HG03103 (cell line): ENCODE data around the gene PRM1.
A peak's percentile ranks its signal among the peaks of the same experiment; 100 is the strongest.
"Not testable (repeated sequence)": the region's sequence is repeated elsewhere in the genome, so short reads cannot be mapped to it uniquely, and the experiment has no call there.

Experiments used
- ATAC-seq: cut with Tn5 transposase; IDR thresholded peaks from one replicate; pipeline ENCODE4 v1.9.1; 2021; ENCODE audit warnings: low read depth; ENCODE audit not compliant: unreplicated experiment

Gene PRM1

DNA sequence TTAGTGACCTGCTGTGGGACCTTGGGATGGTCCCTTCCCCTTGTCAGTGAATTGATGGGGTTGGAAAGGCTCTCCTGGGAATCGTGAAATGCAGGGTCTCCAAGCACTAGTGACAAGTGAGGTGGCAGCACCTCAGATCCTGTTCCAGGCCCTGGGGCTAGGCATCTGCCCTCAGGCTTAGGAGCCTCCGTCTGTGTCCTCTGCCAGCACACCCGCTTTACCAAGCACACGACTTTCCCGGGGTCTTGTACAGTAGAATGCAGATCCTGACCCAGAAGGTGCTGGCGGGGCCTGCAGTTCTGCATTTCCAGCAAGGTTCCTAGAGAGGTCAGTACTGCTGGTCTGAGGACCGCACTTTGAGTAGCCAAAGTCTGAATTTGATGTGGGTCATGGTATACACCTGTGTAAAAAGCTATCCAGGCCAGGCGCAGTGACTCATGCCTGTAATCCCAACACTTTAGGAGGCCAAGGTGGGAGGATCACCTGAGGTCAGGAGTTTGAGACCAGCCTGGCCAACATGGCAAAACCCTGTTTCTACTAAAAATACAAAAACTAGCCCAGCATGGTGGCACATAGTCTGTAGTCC lies 33.3 kb upstream of the PRM1 start:
- ATAC-seq: no peak

GRCh38 chr16:11313493-11314308 lies 32.6 kb upstream of the PRM1 start:
- ATAC-seq: no peak

- no peak for ATAC-seq
Observed at GRCh38 chr16:11312718-11313492, 31.8 kb upstream of the PRM1 start.

GRCh38 chr16:11310997-11311561 lies 29.9 kb upstream of the PRM1 start:
- peak; percentile 37 for ATAC-seq

- ATAC-seq: no peak
Observed at GRCh38 chr16:11310634-11310977, 29.5 kb upstream of the PRM1 start.

DNA sequence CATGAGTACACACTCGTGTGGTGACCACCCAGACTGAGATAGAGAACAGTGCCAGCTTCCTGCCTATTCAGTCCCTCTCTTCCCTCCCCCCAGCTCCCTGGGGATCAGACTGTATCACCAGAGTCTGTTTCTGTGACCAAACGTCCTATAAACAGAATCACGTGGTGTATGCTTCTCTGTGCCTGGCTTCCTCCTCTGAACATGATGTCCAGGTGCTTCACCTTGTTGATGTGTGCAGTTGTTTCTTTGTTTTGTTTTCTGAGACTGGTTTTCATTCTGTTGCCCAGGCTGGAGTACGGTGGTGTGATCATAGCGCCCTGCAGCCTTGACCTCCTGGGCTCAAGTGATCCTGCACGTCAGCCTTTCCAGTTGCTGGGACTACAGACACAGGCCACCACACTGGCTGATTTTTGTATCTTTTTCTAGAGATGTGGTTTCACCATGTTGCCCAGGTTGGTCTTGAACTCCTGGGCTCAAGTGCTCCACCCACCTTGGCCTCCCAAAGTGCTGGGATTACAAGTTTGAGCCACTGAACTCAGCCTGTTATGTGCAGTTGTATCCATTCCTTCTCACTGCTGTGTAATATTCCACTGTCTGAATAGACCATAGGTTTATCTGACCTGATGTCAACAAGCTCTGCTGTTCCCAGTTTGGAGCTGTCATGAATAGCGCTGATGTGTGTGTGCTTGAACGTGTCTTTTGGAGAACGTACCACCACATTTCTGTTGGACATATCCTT lies 28.9 kb upstream of the PRM1 start:
- no peak for ATAC-seq

GRCh38 chr16:11308493-11309283 lies 27.6 kb upstream of the PRM1 start:
- no peak for ATAC-seq

- ATAC-seq: no peak
Observed at GRCh38 chr16:11307639-11308492, 26.7 kb upstream of the PRM1 start.

- no peak for ATAC-seq
Observed at GRCh38 chr16:11306997-11307638, 26.0 kb upstream of the PRM1 start.

GRCh38 chr16:11306381-11306780 lies 25.3 kb upstream of the PRM1 start:
- no peak for ATAC-seq

DNA sequence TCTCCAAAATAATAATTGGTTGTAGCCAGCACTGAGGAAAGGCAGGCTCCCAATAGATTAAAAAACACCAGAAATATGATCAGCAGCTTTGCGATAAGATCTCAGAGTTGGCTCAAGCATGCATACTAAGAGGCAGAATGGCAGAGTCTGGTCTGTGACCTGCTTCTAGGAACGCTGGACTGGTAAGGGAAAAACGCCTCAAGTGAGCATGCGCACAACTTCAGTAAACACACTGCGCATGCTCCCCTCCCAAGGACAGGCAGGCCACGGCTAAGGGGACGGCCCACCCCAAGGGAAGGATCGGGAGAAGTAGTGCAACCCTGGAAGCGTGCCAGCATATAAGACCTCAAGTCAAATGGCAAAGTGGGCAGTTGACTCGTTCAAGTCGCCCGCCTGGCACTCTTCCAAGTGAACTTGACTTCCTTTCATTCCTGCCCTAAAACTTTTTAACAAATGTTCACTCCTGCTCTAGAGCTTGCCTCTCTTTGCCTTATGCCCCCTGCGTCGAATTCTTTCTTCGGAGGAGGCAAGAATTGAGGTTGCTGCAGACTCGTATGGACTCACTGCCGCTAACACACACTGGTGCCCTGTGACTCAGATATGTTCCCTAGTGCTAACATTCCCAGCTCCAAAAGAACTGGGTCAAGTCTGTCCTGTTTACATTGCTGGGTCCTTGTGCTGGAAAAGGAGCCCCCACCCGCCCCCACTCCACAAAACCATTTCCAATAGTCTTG lies 22.4 kb upstream of the PRM1 start:
- no peak for ATAC-seq

GRCh38 chr16:11302977-11303376 lies 21.8 kb upstream of the PRM1 start:
- no peak for ATAC-seq

- ATAC-seq: no peak
Observed at GRCh38 chr16:11301645-11302501, 20.7 kb upstream of the PRM1 start.

DNA sequence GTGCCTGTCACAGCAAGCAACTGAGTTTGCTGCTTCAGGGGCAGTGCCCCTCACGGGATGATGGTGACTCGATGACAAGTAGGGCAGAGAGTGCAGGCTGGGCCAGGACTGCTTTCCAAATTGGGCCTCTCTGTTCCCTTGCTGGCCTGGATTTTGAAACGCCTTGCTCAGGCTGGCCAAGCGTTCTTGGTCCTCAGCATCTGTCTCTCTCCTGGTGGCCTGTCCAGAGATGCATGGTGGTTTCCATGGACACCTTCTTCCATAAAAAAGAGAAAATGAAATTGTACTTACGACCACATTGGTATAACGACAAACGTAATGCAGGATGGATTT lies 19.4 kb upstream of the PRM1 start:
- no peak for ATAC-seq

DNA sequence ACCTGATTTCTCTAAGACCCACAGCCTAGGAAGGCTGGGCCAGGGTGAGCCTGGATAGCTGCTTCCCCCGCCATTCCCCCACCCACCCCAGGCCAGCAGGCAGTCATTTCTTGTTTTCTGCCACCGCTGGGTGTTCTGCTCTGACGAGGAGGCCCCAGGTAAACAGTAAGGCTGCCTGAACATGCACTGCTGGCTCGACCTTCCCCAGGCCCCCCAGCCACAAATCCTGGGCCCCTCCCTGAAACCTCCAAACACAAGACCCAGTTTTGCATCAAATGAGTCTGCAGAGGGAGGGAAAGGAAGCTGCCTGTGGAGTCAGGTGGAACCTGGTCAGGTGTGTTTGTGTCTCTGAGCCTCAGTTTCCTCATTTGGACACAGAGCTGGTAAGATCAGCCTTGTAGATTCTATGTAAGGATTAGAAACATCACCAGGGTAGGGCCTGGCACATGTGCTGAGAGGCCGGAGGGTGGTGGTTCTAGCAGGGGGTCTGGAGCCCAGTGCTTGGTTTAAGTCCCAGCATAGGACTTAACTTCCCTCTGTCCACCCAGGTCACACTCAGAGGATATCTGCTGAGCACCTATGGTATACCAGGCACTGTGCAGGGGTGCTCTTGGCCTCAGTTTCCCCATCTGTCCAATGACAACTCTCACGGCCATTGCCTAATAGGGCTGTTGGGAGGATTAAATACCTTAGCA lies 18.9 kb upstream of the PRM1 start:
- no peak for ATAC-seq

DNA sequence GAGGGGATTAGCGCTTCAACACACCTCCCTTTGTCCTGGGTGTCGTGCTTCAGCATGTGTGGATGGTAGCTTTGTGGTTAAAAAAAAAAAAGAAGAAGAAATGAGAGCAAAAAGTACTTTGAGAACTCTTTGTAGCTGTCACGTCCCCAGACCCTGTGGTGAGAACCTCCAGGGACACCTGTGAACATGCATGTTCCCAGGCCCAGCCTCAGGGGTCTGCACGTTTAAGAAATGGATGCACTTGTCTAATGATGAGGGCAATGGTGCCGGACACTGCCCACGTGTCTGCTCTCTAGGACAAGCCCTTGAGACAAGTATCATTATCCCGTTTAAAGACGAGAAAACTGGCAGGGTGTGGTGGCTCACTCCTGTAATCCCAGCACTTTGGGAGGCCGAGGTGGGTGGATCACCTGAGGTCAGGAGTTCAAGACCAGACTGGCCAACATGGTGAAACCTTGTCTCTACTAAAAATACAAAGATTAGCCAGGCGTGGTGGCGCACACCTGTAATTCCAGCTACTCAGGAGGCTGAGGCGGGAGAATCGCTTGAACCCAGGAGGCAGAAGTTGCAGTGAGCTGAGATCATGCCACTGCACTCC lies 17.9 kb upstream of the PRM1 start:
- not testable (repeated sequence) for ATAC-seq
